GM12872 (cell line): ENCODE measurements around the gene NRXN2.

Experiments used
- CTCF ChIP-seq: IDR thresholded peaks from 3 replicates; pipeline ENCODE4 v1.5.1; 2011; ENCODE audit warnings: low read depth, mild to moderate bottlenecking, low read length, moderate library complexity; ENCODE audit not compliant: insufficient read depth

NRXN2 gene

GRCh38 chr11:64649291-64649697 is 73.7 kb downstream of the NRXN2 start:
- peak; percentile 55 for TF ChIP-seq CTCF

GRCh38 chr11:64648551-64648950 is 74.4 kb downstream of the NRXN2 start:
- TF ChIP-seq CTCF, result no peak

- no peak for TF ChIP-seq CTCF
Observed at GRCh38 chr11:64647019-64647779, 75.8 kb downstream of the NRXN2 start.

- peak; percentile 45; the same call in 1 of the 3 replicates for TF ChIP-seq CTCF
Observed at GRCh38 chr11:64644647-64645275, 78.2 kb downstream of the NRXN2 start.

GRCh38 chr11:64643920-64644646 is 78.9 kb downstream of the NRXN2 start:
- TF ChIP-seq CTCF, result no peak

GRCh38 chr11:64643256-64643881 is 79.6 kb downstream of the NRXN2 start:
- no peak for TF ChIP-seq CTCF

- TF ChIP-seq CTCF, result no peak
Observed at GRCh38 chr11:64642871-64643255, 80.1 kb downstream of the NRXN2 start.
